Kidney epithelial cell (primary cell): ENCODE results near the gene LACRT. TPM values are rescaled to one million over a fixed set of nuclear protein-coding genes. Genes with fewer than 3 reads are reported as not detected.

Experiments
- DNase-seq: peaks from one replicate; pipeline ENCODE4 v3.0.0-alpha.2; 2010; ENCODE audit warnings: low read depth
- H3K27me3 ChIP-seq: 2 replicates; pipeline ENCODE4 v1.6.0; 2011; ENCODE audit warnings: low read length; ENCODE audit not compliant: control insufficient read depth, insufficient read depth
- H3K36me3 ChIP-seq: 2 replicates; pipeline ENCODE4 v1.5.1; 2011; ENCODE audit warnings: low read length; ENCODE audit not compliant: control insufficient read depth, insufficient read depth
- H3K4me3 ChIP-seq: 2 replicates; pipeline ENCODE4 v1.5.1; 2011; ENCODE audit warnings: low read depth, mild to moderate bottlenecking, control low read depth, low read length
- CTCF ChIP-seq: IDR thresholded peaks from 2 replicates; pipeline ENCODE4 v1.5.1; 2011; ENCODE audit warnings: mild to moderate bottlenecking, moderate library complexity, low read length, control low read depth, inconsistent platforms; ENCODE audit not compliant: insufficient read depth, poor library complexity, severe bottlenecking
- total RNA-seq: library from RNA; depleted of rRNA; stranded (reverse); fragments of >200 nt; gene quantifications from 2 replicates; pipeline ENCODE4 v1.2.3, GENCODE V29; 2015

The LACRT gene
- total RNA-seq, 1 donor from 2014 or later, result not detected

GRCh38 chr12:54611715-54612149 is 23.0 kb downstream of the LACRT start:
- H3K4me3 ChIP-seq, result no peak overlapping the region
- no peak for DNase-seq
- no peak for TF ChIP-seq CTCF
- H3K36me3 ChIP-seq, result no peaks in the 10 kb centered on the region
- peaks cover 8% of the 10 kb centered on the region for H3K27me3 ChIP-seq

- no peak for TF ChIP-seq CTCF
- DNase-seq, result no peak
- H3K36me3 ChIP-seq, result no peaks in the 10 kb centered on the region
- no peak overlapping the region for H3K4me3 ChIP-seq
- peaks cover 8% of the 10 kb centered on the region for H3K27me3 ChIP-seq
These were observed 25.9 kb downstream of the LACRT start for GRCh38 chr12:54608769-54609168.

GRCh38 chr12:54608156-54608555 is 26.5 kb downstream of the LACRT start:
- TF ChIP-seq CTCF, result no peak
- Histone ChIP-seq H3K27me3 (peaks cover 8% of the 10 kb centered on the region), H3K36me3 (no peaks in the 10 kb centered on the region), H3K4me3 (no peak overlapping the region)
- DNase-seq, result no peak

GRCh38 chr12:54606556-54606955 is 28.1 kb downstream of the LACRT start:
- H3K36me3 ChIP-seq, result no peaks in the 10 kb centered on the region
- H3K27me3 ChIP-seq, result peaks cover 8% of the 10 kb centered on the region
- no peak overlapping the region for H3K4me3 ChIP-seq
- no peak for DNase-seq
- no peak for TF ChIP-seq CTCF

- H3K27me3 ChIP-seq, result peaks cover 8% of the 10 kb centered on the region
- no peak overlapping the region for H3K4me3 ChIP-seq
- no peaks in the 10 kb centered on the region for H3K36me3 ChIP-seq
- no peak for DNase-seq
- TF ChIP-seq CTCF, result no peak
These were observed 29.3 kb downstream of the LACRT start for GRCh38 chr12:54605138-54605970.

GRCh38 chr12:54604436-54604835 is 30.3 kb downstream of the LACRT start:
- Histone ChIP-seq H3K4me3 (no peak overlapping the region), H3K27me3 (peaks cover 6% of the 10 kb centered on the region), H3K36me3 (no peaks in the 10 kb centered on the region)
- no peak for DNase-seq
- TF ChIP-seq CTCF, result no peak
